H1 (cell line): Measurements from ENCODE around the gene RAD9B. TPM values are rescaled to one million over a fixed set of nuclear protein-coding genes. Genes with fewer than 3 reads are reported as not detected.
"Not testable (repeated sequence)": the region's sequence is repeated elsewhere in the genome, so short reads cannot be mapped to it uniquely, and the experiment has no call there.

Experiments used
- CTCF ChIA-PET: fragments of 300-600 bp; sonication (Branson Sonifier 250); formaldehyde crosslinking; loops from one replicate; lab custom pipeline; 2021; ENCODE audit not compliant: partially characterized antibody; lab: Charles Lee
- POLR2A ChIA-PET: fragments of 300-600 bp; sonication (Branson Sonifier 250); formaldehyde crosslinking; loops from one replicate; lab custom pipeline; 2021; ENCODE audit warnings: inconsistent platforms; ENCODE audit not compliant: partially characterized antibody; lab: Charles Lee
- DNase-seq, 2 experiments: peaks; one replicate each; pipeline versions ENCODE4 v3.0.0 to v3.0.0-alpha.2; 2010 to 2022; ENCODE audit warnings: low spot score in 2 of 2, low read depth in 1 of 2, mixed read lengths in 1 of 2
- FAIRE-seq: peaks from 2 replicates; lab custom pipeline; 2011; peaks lifted over from hg19 to GRCh38; lab: Jason Lieb, UNC
- H2AFZ ChIP-seq: 2 replicates; pipeline ENCODE4 v1.8.1; 2012; ENCODE audit warnings: low read length, inconsistent platforms
- H2AK5ac ChIP-seq: 2 replicates; pipeline ENCODE4 v1.6.1; 2013; ENCODE audit warnings: low read depth, low read length
- H2BK120ac ChIP-seq: replicated peaks from 2 replicates; pipeline ENCODE3; 2013; ENCODE audit warnings: low read depth, low read length, inconsistent platforms
- H2BK12ac ChIP-seq: 2 replicates; pipeline ENCODE4 v1.6.1; 2013; ENCODE audit warnings: low read depth, low read length
- H2BK15ac ChIP-seq: 2 replicates; pipeline ENCODE4 v1.6.1; 2013; ENCODE audit warnings: low read length
- H2BK20ac ChIP-seq: 2 replicates; pipeline ENCODE4 v1.6.1; 2013; ENCODE audit warnings: low read length
- H2BK5ac ChIP-seq: 2 replicates; pipeline ENCODE4 v1.6.1; 2013; ENCODE audit warnings: low read depth, low read length
- H3K14ac ChIP-seq: 2 replicates; pipeline ENCODE4 v1.6.1; 2013; ENCODE audit warnings: inconsistent platforms; ENCODE audit not compliant: insufficient read length
- H3K18ac ChIP-seq: 2 replicates; pipeline ENCODE4 v1.6.1; 2013; ENCODE audit warnings: low read length; ENCODE audit errors: extremely low read depth
- H3K23ac ChIP-seq: 2 replicates; pipeline ENCODE4 v1.6.1; 2013; ENCODE audit warnings: inconsistent platforms; ENCODE audit not compliant: insufficient read length
- H3K23me2 ChIP-seq: 2 replicates; pipeline ENCODE4 v1.6.1; 2013; ENCODE audit warnings: low read depth, low read length
- H3K27ac ChIP-seq: 2 replicates; pipeline ENCODE4 v1.6.1; 2011; ENCODE audit warnings: low read depth, low read length, inconsistent platforms
- H3K27me3 ChIP-seq, 4 experiments: replicated peaks in 1 of 4; 1 replicate in 1 of 4; 2 replicates in 3 of 4; pipeline versions ENCODE4 v1.6.1 to v1.8.1; 2011 to 2013; ENCODE audit warnings: low read length in 3 of 4, mild to moderate bottlenecking in 3 of 4, inconsistent platforms in 2 of 4, mixed read lengths in 2 of 4, moderate library complexity in 1 of 4; ENCODE audit not compliant: control insufficient read depth in 3 of 4, insufficient read depth in 3 of 4; ENCODE audit errors: extremely low read depth in 1 of 4
- H3K36me3 ChIP-seq, 4 experiments: 2 replicates each; pipeline versions ENCODE4 v1.6.1 to v1.8.1; 2011 to 2013; ENCODE audit warnings: mild to moderate bottlenecking in 4 of 4, low read length in 3 of 4, moderate library complexity in 2 of 4, control low read depth in 1 of 4, inconsistent platforms in 1 of 4; ENCODE audit not compliant: insufficient read depth in 4 of 4, control insufficient read depth in 2 of 4
- H3K4ac ChIP-seq: replicated peaks from 2 replicates; pipeline ENCODE3; 2013; ENCODE audit warnings: low read length, low read depth, mixed read lengths, inconsistent platforms; ENCODE audit not compliant: insufficient read length
- H3K4me1 ChIP-seq, 4 experiments: replicated peaks in 1 of 4; 1 replicate in 1 of 4; 2 replicates in 3 of 4; pipeline versions ENCODE4 v1.6.1 to v1.8.1; 2011 to 2013; ENCODE audit warnings: low read length in 3 of 4, inconsistent platforms in 2 of 4, mixed read lengths in 1 of 4; ENCODE audit not compliant: insufficient read depth in 4 of 4, control insufficient read depth in 3 of 4
- H3K4me2 ChIP-seq, 2 experiments: 2 replicates each; pipeline versions ENCODE4 v1.6.1 to v1.8.1; 2011 to 2013; ENCODE audit warnings: low read depth in 2 of 2, low read length in 2 of 2, control low read depth in 1 of 2, inconsistent platforms in 1 of 2, mild to moderate bottlenecking in 1 of 2; ENCODE audit not compliant: insufficient read depth in 1 of 2
- H3K4me3 ChIP-seq, 4 experiments: fragments of 200-600, 300-600 bp in 1 of 4; sonication (generic), shearing (Covaris generic), sonication (Bioruptor Twin) in 1 of 4; 2 replicates each; pipeline versions ENCODE4 v1.5.1 to v1.8.1; 2011 to 2016; ENCODE audit warnings: low read length in 4 of 4, low read depth in 3 of 4, control low read depth in 2 of 4, inconsistent platforms in 2 of 4, mild to moderate bottlenecking in 2 of 4, mixed read lengths in 1 of 4, moderate library complexity in 1 of 4; ENCODE audit not compliant: insufficient read depth in 2 of 4; ENCODE audit errors: extremely low read depth in 1 of 4
- H3K56ac ChIP-seq: replicated peaks from 2 replicates; pipeline ENCODE3; 2013; ENCODE audit warnings: low read depth, mild to moderate bottlenecking, mixed read lengths, low read length, inconsistent platforms; ENCODE audit not compliant: insufficient read length
- H3K79me1 ChIP-seq: 2 replicates; pipeline ENCODE4 v1.6.1; 2013; ENCODE audit warnings: low read depth, low read length, control low read depth
- H3K79me2 ChIP-seq, 2 experiments: 2 replicates each; pipeline versions ENCODE4 v1.6.1 to v1.8.1; 2012 to 2013; ENCODE audit warnings: low read length in 2 of 2, mild to moderate bottlenecking in 2 of 2, inconsistent platforms in 1 of 2; ENCODE audit not compliant: insufficient read depth in 2 of 2, control insufficient read depth in 1 of 2
- H3K9ac ChIP-seq, 4 experiments: replicated peaks in 1 of 4; 1 replicate in 1 of 4; 2 replicates in 3 of 4; pipeline versions ENCODE4 v1.6.1 to v1.8.1; 2011 to 2013; ENCODE audit warnings: low read depth in 3 of 4, low read length in 3 of 4, control low read depth in 2 of 4, mild to moderate bottlenecking in 2 of 4, moderate library complexity in 2 of 4, inconsistent platforms in 1 of 4; ENCODE audit errors: extremely low read depth in 1 of 4
- H3K9me3 ChIP-seq, 2 experiments: 2 replicates each; pipeline versions ENCODE4 v1.6.1 to v1.8.1; 2012 to 2013; ENCODE audit warnings: mild to moderate bottlenecking in 2 of 2, moderate library complexity in 2 of 2, control low read depth in 1 of 2, inconsistent platforms in 1 of 2, low read depth in 1 of 2, low read length in 1 of 2, mixed read lengths in 1 of 2; ENCODE audit not compliant: insufficient read depth in 2 of 2
- H4K20me1 ChIP-seq, 2 experiments: replicated peaks in 1 of 2; 2 replicates each; pipeline versions ENCODE3 to v1.8.1; 2011 to 2013; ENCODE audit warnings: inconsistent platforms in 2 of 2, low read length in 2 of 2, mild to moderate bottlenecking in 1 of 2; ENCODE audit not compliant: insufficient read depth in 2 of 2, control insufficient read depth in 1 of 2
- H4K5ac ChIP-seq: 2 replicates; pipeline ENCODE4 v1.6.1; 2013; ENCODE audit warnings: low read length, low read depth, mixed read lengths, inconsistent platforms; ENCODE audit not compliant: insufficient read length
- H4K8ac ChIP-seq: 2 replicates; pipeline ENCODE4 v1.8.0; 2013; ENCODE audit warnings: mild to moderate bottlenecking, moderate library complexity, low read length, inconsistent platforms; ENCODE audit not compliant: insufficient read depth; ENCODE audit errors: extremely low read depth
- H4K91ac ChIP-seq: replicated peaks from 2 replicates; pipeline ENCODE3; 2013; ENCODE audit warnings: low read length, mixed read lengths, inconsistent platforms; ENCODE audit not compliant: insufficient read length
- WGBS, 2 experiments: shearing (Covaris generic) in 1 of 2; methylation state at CpG; one replicate each; pipeline versions ENCODE4 v1.1.6 to v1.1.7; 2013 to 2015; ENCODE audit warnings: low lambda C conversion rate in 2 of 2, mixed read lengths in 2 of 2, inconsistent platforms in 1 of 2, low coverage in 1 of 2, missing lambda C conversion rate in 1 of 2; ENCODE audit not compliant: insufficient replicate concordance in 2 of 2, insufficient coverage in 1 of 2, insufficient read length in 1 of 2; ENCODE audit errors: extremely low coverage in 1 of 2, missing lambda C conversion rate in 1 of 2; 5-methylcytosine and 5-hydroxymethylcytosine counted together
- polyA plus RNA-seq, 7 experiments: library from polyadenylated mRNA; depleted of rRNA in 3 of 7; stranded (reverse) in 5 of 7; unstranded in 2 of 7; fragments of >200 nt in 5 of 7; fragments of 200-250 nt in 2 of 7; gene quantifications; 1 replicate in 5 of 7; 2 replicates in 1 of 7; 4 replicates in 1 of 7; pipeline versions ENCODE4 v1.2.1 to v1.2.3, GENCODE V29; 2011 to 2013; ENCODE audit warnings: missing spikeins in 2 of 7, mixed read lengths in 2 of 7
- total RNA-seq: library from RNA; stranded (reverse); fragmentation: NEBNext Ultra II Directional; extraction: Animal tissue kit (Norgen Biotek cat#: 25700); gene quantifications from 2 replicates; pipeline ENCODE4 v1.2.1, GENCODE V29; 2021

Gene RAD9B
- total and polyA plus RNA-seq, 2 of the 8 experiments (the other 6 are each of a cell fraction or from before 2014, with no cell fraction given) = 0.06 TPM; not detected in 1

- WGBS, 2 experiments = 88% methylated on average over 10 of the region's 11 CpGs; no CpG with 5 or more reads in 1 of the 2 experiments
Observed at GRCh38 chr12:110520876-110521712, 19.0 kb downstream of the RAD9B start.

More at GRCh38 chr12:110520876-110521712, 19.0 kb downstream of the RAD9B start:
- H2AK5ac ChIP-seq, H3K9ac ChIP-seq, H2AFZ ChIP-seq, H3K4me1 ChIP-seq, H3K27ac ChIP-seq, H3K4me3 ChIP-seq, H2BK12ac ChIP-seq, H4K5ac ChIP-seq, POLR2A ChIA-PET, H3K23ac ChIP-seq, H4K8ac ChIP-seq, H2BK15ac ChIP-seq, H2BK20ac ChIP-seq, H3K36me3 ChIP-seq, H3K79me1 ChIP-seq, H3K79me2 ChIP-seq, H3K23me2 ChIP-seq, H4K20me1 ChIP-seq, DNase-seq, H3K14ac ChIP-seq, H3K56ac ChIP-seq, H3K27me3 ChIP-seq, H2BK120ac ChIP-seq, H4K91ac ChIP-seq, H2BK5ac ChIP-seq, H3K4ac ChIP-seq, FAIRE-seq, H3K4me2 ChIP-seq, H3K9me3 ChIP-seq, H3K18ac ChIP-seq: not testable (repeated sequence)
- CTCF ChIA-PET = interaction anchor here (1.0 to 1.4 kb wide), 2 partner anchors 12 to 13 kb away, joined by 3 read pairs; no protein-coding TSS in a partner anchor
